AG04450 (cell line): ENCODE data around the gene ZBTB22. TPM values are rescaled to one million over a fixed set of nuclear protein-coding genes. Genes with fewer than 3 reads are reported as not detected.

Experiments used
- CTCF ChIA-PET: fragments of 300-600, 350-600 bp; formaldehyde crosslinking; extraction: SDS; loops from one replicate; lab custom pipeline; 2022; ENCODE audit warnings: antibody characterized with exemption, inconsistent platforms; lab: Charles Lee
- POLR2A ChIA-PET: fragments of 350-600 bp; formaldehyde crosslinking; extraction: SDS; loops from one replicate; lab custom pipeline; 2021; ENCODE audit warnings: antibody characterized with exemption, inconsistent platforms; lab: Yijun Ruan, JAX
- DNase-seq: peaks from one replicate; pipeline ENCODE4 v3.0.0-alpha.2; 2011; ENCODE audit warnings: low read depth, low spot score
- H3K27ac ChIP-seq: one replicate; pipeline ENCODE4 v1.5.1; 2012; ENCODE audit warnings: low read depth, low read length, control low read depth
- H3K27me3 ChIP-seq: one replicate; pipeline ENCODE4 v1.6.0; 2012; ENCODE audit warnings: low read length; ENCODE audit not compliant: control insufficient read depth, insufficient read depth
- H3K4me3 ChIP-seq: 2 replicates; pipeline ENCODE4 v1.5.1; 2011; ENCODE audit warnings: mild to moderate bottlenecking, low read depth, low read length, control low read depth
- H3K9me3 ChIP-seq: 2 replicates; pipeline ENCODE4 v1.5.1; 2012; ENCODE audit warnings: low read length; ENCODE audit not compliant: control insufficient read depth, insufficient read depth
- CTCF ChIP-seq: IDR thresholded peaks from 2 replicates; pipeline ENCODE4 v1.5.1; 2011; ENCODE audit warnings: low read depth, low read length, control low read depth, inconsistent platforms
- polyA plus RNA-seq: library from polyadenylated mRNA; depleted of rRNA; stranded (reverse); fragments of >200 nt; gene quantifications from 2 replicates; pipeline ENCODE4 v1.2.3, GENCODE V29; 2011

ZBTB22 gene
- polyA plus RNA-seq, 1 experiment, result 8.4 TPM

- Histone ChIP-seq H3K9me3 (peaks cover 3% of the 10 kb centered on the region; the same call in 1 of the 2 replicates), H3K4me3 (peak overlapping the region; percentile 78), H3K27ac (peak overlapping the region; percentile 72), H3K27me3 (no peaks in the 10 kb centered on the region)
- CTCF ChIA-PET, result interaction anchor here (1.2 to 2.6 kb wide), 3 partner anchors 71 to 107 kb away, joined by 3 to 13 read pairs (median 4); no protein-coding TSS in a partner anchor
- POLR2A ChIA-PET, result interaction anchor here (0.7 to 2.0 kb wide), 10 partner anchors 19 to 521 kb away, joined by 3 to 17 read pairs (median 6); partner anchors contain the start of genes B3GALT4, CUTA, RGL2 and RPS18
- DNase-seq, result no peak
- no peak for TF ChIP-seq CTCF
These were observed 1.0 kb upstream of the ZBTB22 start for GRCh38 chr6:33318426-33319073.

GRCh38 chr6:33317419-33317668, 200 bp downstream of the ZBTB22 start:
- no peak for TF ChIP-seq CTCF
- H3K27me3 ChIP-seq, result no peaks in the 10 kb centered on the region
- peaks cover 4% of the 10 kb centered on the region; the same call in 1 of the 2 replicates for H3K9me3 ChIP-seq
- peak overlapping the region; percentile 78 for H3K4me3 ChIP-seq
- DNase-seq, result no peak
- ChIA-PET POLR2A (interaction anchor here (0.7 to 2.0 kb wide), 11 partner anchors 18 to 1122 kb away, joined by 3 to 12 read pairs (median 3); partner anchors contain the start of genes B3GALT4, PFDN6, RGL2 and RPS18), CTCF (interaction anchor here (0.9 to 2.6 kb wide), 5 partner anchors 8 to 73 kb away, joined by 3 to 13 read pairs (median 7); partner anchors contain the start of gene RGL2)
- no peak overlapping the region for H3K27ac ChIP-seq

- H3K27me3 ChIP-seq, result no peaks in the 10 kb centered on the region
- DNase-seq, result no peak
- H3K4me3 ChIP-seq, result peak overlapping the region; percentile 78
- no peak for TF ChIP-seq CTCF
- H3K9me3 ChIP-seq, result peaks cover 4% of the 10 kb centered on the region; the same call in 1 of the 2 replicates
- CTCF ChIA-PET, result interaction anchor here (0.9 to 2.6 kb wide), 4 partner anchors 9 to 74 kb away, joined by 3 to 13 read pairs (median 6); partner anchors contain the start of gene RGL2
- H3K27ac ChIP-seq, result no peak overlapping the region
- POLR2A ChIA-PET, result interaction anchor here (0.9 to 2.0 kb wide), 4 partner anchors 18 to 345 kb away, joined by 4 to 12 read pairs (median 10); partner anchors contain the start of genes B3GALT4, RGL2, RPS18 and VPS52
These were observed 733 bp downstream of the ZBTB22 start for GRCh38 chr6:33316603-33317418.

- CTCF ChIA-PET, result no interaction called here
- no peak for TF ChIP-seq CTCF
- no peak overlapping the region for H3K27ac ChIP-seq
- no peaks in the 10 kb centered on the region for H3K27me3 ChIP-seq
- no peak for DNase-seq
- H3K9me3 ChIP-seq, result peaks cover 4% of the 10 kb centered on the region; the same call in 1 of the 2 replicates
- no peak overlapping the region for H3K4me3 ChIP-seq
- POLR2A ChIA-PET, result no interaction called here
These were observed 1.5 kb downstream of the ZBTB22 start for GRCh38 chr6:33315793-33316602.
